WTC11 (cell line): ENCODE measurements around the gene GGTLC1.

Source experiments
- AFF4 ChIP-seq: sonication (generic); formaldehyde crosslinking; IDR thresholded peaks from 2 replicates; pipeline ENCODE4 v1.8.1; 2023; ENCODE audit warnings: mild to moderate bottlenecking, missing genetic modification reagents, borderline replicate concordance
- GRHL2 ChIP-seq: fragments of 250-450 bp; sonication (Bioruptor Pico); IDR thresholded peaks from 2 replicates; pipeline ENCODE4 v1.8.0; 2022; ENCODE audit warnings: mild to moderate bottlenecking, moderate library complexity; ENCODE audit not compliant: insufficient replicate concordance, severe bottlenecking
- SP1 ChIP-seq: sonication (generic); formaldehyde crosslinking; conservative IDR thresholded peaks from 2 replicates; pipeline ENCODE4 v1.8.1; 2022; ENCODE audit warnings: missing genetic modification reagents
- ZBTB21 ChIP-seq: sonication (generic); formaldehyde crosslinking; IDR thresholded peaks from 2 replicates; pipeline ENCODE4 v1.8.1; 2023; ENCODE audit warnings: mild to moderate bottlenecking, missing genetic modification reagents, borderline replicate concordance

GRCh38 chr20:24013953-24014352, 25.4 kb upstream of the GGTLC1 start:
- TF ChIP-seq SP1 (CRISPR knock-in tag) (no peak), ZBTB21 (no peak), AFF4 (CRISPR knock-in tag) (no peak), GRHL2 (CRISPR knock-in tag) (no peak)
